ENCODE measurements around the gene HTT-AS.

Gene HTT-AS

GRCh38 chr4:3121596-3121995 is 47.3 kb upstream of the HTT-AS start:
- no peak overlapping the region for H3K9ac ChIP-seq (ENCODE audit: low read length)
- H3K27ac ChIP-seq (ENCODE audit: low read depth, low read length): no peak overlapping the region
- TF ChIP-seq, protein P1, sequence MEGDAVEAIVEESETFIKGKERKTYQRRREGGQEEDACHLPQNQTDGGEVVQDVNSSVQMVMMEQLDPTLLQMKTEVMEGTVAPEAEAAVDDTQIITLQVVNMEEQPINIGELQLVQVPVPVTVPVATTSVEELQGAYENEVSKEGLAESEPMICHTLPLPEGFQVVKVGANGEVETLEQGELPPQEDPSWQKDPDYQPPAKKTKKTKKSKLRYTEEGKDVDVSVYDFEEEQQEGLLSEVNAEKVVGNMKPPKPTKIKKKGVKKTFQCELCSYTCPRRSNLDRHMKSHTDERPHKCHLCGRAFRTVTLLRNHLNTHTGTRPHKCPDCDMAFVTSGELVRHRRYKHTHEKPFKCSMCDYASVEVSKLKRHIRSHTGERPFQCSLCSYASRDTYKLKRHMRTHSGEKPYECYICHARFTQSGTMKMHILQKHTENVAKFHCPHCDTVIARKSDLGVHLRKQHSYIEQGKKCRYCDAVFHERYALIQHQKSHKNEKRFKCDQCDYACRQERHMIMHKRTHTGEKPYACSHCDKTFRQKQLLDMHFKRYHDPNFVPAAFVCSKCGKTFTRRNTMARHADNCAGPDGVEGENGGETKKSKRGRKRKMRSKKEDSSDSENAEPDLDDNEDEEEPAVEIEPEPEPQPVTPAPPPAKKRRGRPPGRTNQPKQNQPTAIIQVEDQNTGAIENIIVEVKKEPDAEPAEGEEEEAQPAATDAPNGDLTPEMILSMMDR (IDR thresholded peaks at IDR 0.05; ENCODE audit: insufficient read depth, low read length, poor library complexity, severe bottlenecking): no peak
- TF ChIP-seq EZH2phosphoT487 (conservative IDR thresholded peaks at IDR 0.05; ENCODE audit: low read length): no peak

GRCh38 chr4:3121110-3121509 is 46.8 kb upstream of the HTT-AS start:
- TF ChIP-seq, protein P1 (IDR thresholded peaks at IDR 0.05; ENCODE audit: insufficient read depth, low read length, poor library complexity, severe bottlenecking): no peak
- TF ChIP-seq EZH2phosphoT487 (conservative IDR thresholded peaks at IDR 0.05; ENCODE audit: low read length): no peak
- H3K9me3 ChIP-seq (ENCODE audit: insufficient read depth, low read length): no peaks in the 10 kb centered on the region
- H3F3A ChIP-seq (ENCODE audit: insufficient read depth): peaks cover 7% of the 10 kb centered on the region; the same call in 1 of the 2 replicates
- H3K4me2 ChIP-seq (ENCODE audit: low read depth, low read length, poor library complexity, severe bottlenecking): no peak overlapping the region
- no peaks in the 10 kb centered on the region for H3K79me2 ChIP-seq (ENCODE audit: insufficient read depth, low read length)
- peaks cover 17% of the 10 kb centered on the region; the same call in 1 of the 2 replicates for H3K36me3 ChIP-seq (ENCODE audit: low read length)
- no peak overlapping the region for H2AFZ ChIP-seq (ENCODE audit: low read depth, low read length, severe bottlenecking)
- no peak overlapping the region for H3K27ac ChIP-seq (ENCODE audit: low read depth, low read length)
- H4K20me1 ChIP-seq (ENCODE audit: low read depth, low read length): no peaks in the 10 kb centered on the region; the same call in 1 of the 2 replicates
- no peak overlapping the region for H3K4me3 ChIP-seq (ENCODE audit: insufficient read depth, low read length, poor library complexity, severe bottlenecking)
- no peaks in the 10 kb centered on the region for H3K9me2 ChIP-seq (replicated peaks; ENCODE audit: insufficient read depth, low read length)
- no peaks in the 10 kb centered on the region for H3K27me3 ChIP-seq (ENCODE audit: low read length)
- no peak overlapping the region for H3K9ac ChIP-seq (ENCODE audit: low read length)

More at GRCh38 chr4:3121596-3121995, 47.3 kb upstream of the HTT-AS start:
- no peaks in the 10 kb centered on the region for H3K79me2 ChIP-seq (ENCODE audit: insufficient read depth, low read length)
- peaks cover 7% of the 10 kb centered on the region; the same call in 1 of the 2 replicates for H3F3A ChIP-seq (ENCODE audit: insufficient read depth)
- H3K27me3 ChIP-seq (ENCODE audit: low read length): no peaks in the 10 kb centered on the region
- H3K4me2 ChIP-seq (ENCODE audit: low read depth, low read length, poor library complexity, severe bottlenecking): no peak overlapping the region
- no peaks in the 10 kb centered on the region; the same call in 1 of the 2 replicates for H4K20me1 ChIP-seq (ENCODE audit: low read depth, low read length)
- no peak overlapping the region for H3K4me3 ChIP-seq (ENCODE audit: insufficient read depth, low read length, poor library complexity, severe bottlenecking)
- H3K9me2 ChIP-seq (replicated peaks; ENCODE audit: insufficient read depth, low read length): no peaks in the 10 kb centered on the region
- H3K36me3 ChIP-seq (ENCODE audit: low read length): peaks cover 17% of the 10 kb centered on the region; the same call in 1 of the 2 replicates
- H2AFZ ChIP-seq (ENCODE audit: low read depth, low read length, severe bottlenecking): no peak overlapping the region
- no peaks in the 10 kb centered on the region for H3K9me3 ChIP-seq (ENCODE audit: insufficient read depth, low read length)

DNA sequence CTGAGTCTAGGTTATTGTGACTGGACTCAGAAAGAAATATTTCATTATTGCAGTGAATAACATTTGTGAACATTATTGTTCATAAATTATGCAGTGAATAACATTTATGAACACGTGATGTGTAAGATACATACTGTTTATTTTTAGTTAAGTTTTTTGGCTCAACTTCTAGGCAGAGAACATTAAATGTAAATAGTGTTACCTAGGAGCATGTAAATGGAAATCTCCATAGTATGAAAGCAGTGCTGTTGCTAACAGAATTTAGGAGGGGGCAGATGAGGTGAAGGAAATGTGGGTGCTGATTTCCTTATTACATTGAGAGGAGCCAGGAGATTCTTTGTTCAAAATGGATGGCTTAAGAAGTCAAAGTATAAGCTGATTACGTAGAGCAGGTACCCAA is 45.1 kb upstream of the HTT-AS start:
- H3K79me2 ChIP-seq (ENCODE audit: insufficient read depth, low read length): no peaks in the 10 kb centered on the region
- H3K4me2 ChIP-seq (ENCODE audit: low read depth, low read length, poor library complexity, severe bottlenecking): no peak overlapping the region
- no peak overlapping the region for H3K4me3 ChIP-seq (ENCODE audit: insufficient read depth, low read length, poor library complexity, severe bottlenecking)
- no peaks in the 10 kb centered on the region for H3K27me3 ChIP-seq (ENCODE audit: low read length)
- no peaks in the 10 kb centered on the region for H3K9me3 ChIP-seq (ENCODE audit: insufficient read depth, low read length)
- H3K9me2 ChIP-seq (replicated peaks; ENCODE audit: insufficient read depth, low read length): no peaks in the 10 kb centered on the region
- H3K36me3 ChIP-seq (ENCODE audit: low read length): peaks cover 21% of the 10 kb centered on the region; the same call in 1 of the 2 replicates
- TF ChIP-seq, protein P1 (IDR thresholded peaks at IDR 0.05; ENCODE audit: insufficient read depth, low read length, poor library complexity, severe bottlenecking): no peak
- no peak for TF ChIP-seq EZH2phosphoT487 (conservative IDR thresholded peaks at IDR 0.05; ENCODE audit: low read length)
- H4K20me1 ChIP-seq (ENCODE audit: low read depth, low read length): no peaks in the 10 kb centered on the region; the same call in 1 of the 2 replicates
- no peak overlapping the region for H2AFZ ChIP-seq (ENCODE audit: low read depth, low read length, severe bottlenecking)
- H3K9ac ChIP-seq (ENCODE audit: low read length): no peak overlapping the region
- no peak overlapping the region for H3K27ac ChIP-seq (ENCODE audit: low read depth, low read length)
- H3F3A ChIP-seq (ENCODE audit: insufficient read depth): peaks cover 7% of the 10 kb centered on the region; the same call in 1 of the 2 replicates
